ENCODE results near the gene ATP9B.

- no peak for TF ChIP-seq CTCF (IDR thresholded peaks at IDR 0.05; ENCODE audit: insufficient read depth, low read depth, low read length)
- no peak for TF ChIP-seq EZH2 (IDR thresholded peaks at IDR 0.05; ENCODE audit: insufficient read depth, low read length)
Observed at GRCh38 chr18:79418236-79418635, 349.0 kb downstream of the ATP9B start.

All from astrocyte (in vitro differentiated cells and primary cell).